Ovary (tissue), 3 donors: ENCODE data around the gene C1S.

Experiments
- EP300 ChIP-seq: sonication (generic); formaldehyde crosslinking; IDR thresholded peaks from one replicate; pipeline ENCODE4 v1.6.1; 2017; ENCODE audit warnings: antibody characterized with exemption
- POLR2A ChIP-seq: fragments of 450-650 bp; IDR thresholded peaks from one replicate; pipeline ENCODE4 v1.6.1; 2017; ENCODE audit warnings: antibody characterized with exemption, mild to moderate bottlenecking, moderate library complexity
- TF ChIP-seq, protein P1 (sequence below), 3 donors: fragments of 450-650 bp in 2 of 3; fragments of 200-600 bp in 1 of 3; IDR thresholded peaks; one replicate each; pipeline versions ENCODE4 v1.5.1 to v1.8.0; 2016 to 2022; ENCODE audit warnings: antibody characterized with exemption in 3 of 3, mild to moderate bottlenecking in 1 of 3
- donor health status: DM: no; HTN: no; CAD: no.

DNA sequence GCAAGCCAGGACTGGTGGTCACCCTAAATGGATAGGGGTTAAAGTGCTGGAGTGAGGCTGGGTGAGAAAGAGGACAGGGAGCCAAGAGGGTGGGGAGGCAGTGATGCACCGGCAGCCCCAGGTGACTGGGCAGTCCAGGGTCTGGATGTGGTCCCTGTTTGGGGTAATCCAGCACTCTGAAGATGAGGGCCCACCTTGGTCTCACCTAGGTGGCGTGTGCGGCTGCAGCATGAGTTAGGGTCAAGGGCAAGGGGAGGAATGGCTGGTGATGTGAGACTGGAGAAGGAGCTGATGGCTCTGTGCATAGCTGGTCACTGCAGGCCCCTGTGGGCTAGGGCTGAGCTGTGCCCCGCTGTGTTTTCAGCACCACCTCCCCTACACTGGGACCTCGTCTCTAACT lies 50.1 kb downstream of the C1S start:
- TF ChIP-seq, protein P1, sequence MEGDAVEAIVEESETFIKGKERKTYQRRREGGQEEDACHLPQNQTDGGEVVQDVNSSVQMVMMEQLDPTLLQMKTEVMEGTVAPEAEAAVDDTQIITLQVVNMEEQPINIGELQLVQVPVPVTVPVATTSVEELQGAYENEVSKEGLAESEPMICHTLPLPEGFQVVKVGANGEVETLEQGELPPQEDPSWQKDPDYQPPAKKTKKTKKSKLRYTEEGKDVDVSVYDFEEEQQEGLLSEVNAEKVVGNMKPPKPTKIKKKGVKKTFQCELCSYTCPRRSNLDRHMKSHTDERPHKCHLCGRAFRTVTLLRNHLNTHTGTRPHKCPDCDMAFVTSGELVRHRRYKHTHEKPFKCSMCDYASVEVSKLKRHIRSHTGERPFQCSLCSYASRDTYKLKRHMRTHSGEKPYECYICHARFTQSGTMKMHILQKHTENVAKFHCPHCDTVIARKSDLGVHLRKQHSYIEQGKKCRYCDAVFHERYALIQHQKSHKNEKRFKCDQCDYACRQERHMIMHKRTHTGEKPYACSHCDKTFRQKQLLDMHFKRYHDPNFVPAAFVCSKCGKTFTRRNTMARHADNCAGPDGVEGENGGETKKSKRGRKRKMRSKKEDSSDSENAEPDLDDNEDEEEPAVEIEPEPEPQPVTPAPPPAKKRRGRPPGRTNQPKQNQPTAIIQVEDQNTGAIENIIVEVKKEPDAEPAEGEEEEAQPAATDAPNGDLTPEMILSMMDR (IDR thresholded peaks at IDR 0.05) = no peak
- TF ChIP-seq EP300 (no peak), POLR2A (no peak)
